Naive thymus-derived CD8-positive, alpha-beta T cell (primary cell): ENCODE measurements around the gene ME3. TPM values are rescaled to one million over a fixed set of nuclear protein-coding genes. Genes with fewer than 3 reads are reported as not detected.

Experiments
- ATAC-seq, 2 donors: fragments of 150-1000 bp; cut with Tn5 transposase in 1 of 2; sonication (Bioruptor Pico), chemical (Tn5 transposase) in 1 of 2; 1 replicate in 1 of 2; 2 replicates in 1 of 2; pipeline ENCODE4 v1.10.0; 2021; ENCODE audit warnings: mild to moderate bottlenecking in 2 of 2, moderate library complexity in 2 of 2
- POLR2A ChIA-PET: fragments of 350-600 bp; sonication (Branson Sonifier 250); formaldehyde crosslinking; loops from one replicate; lab custom pipeline; 2021; ENCODE audit warnings: antibody characterized with exemption; lab: Charles Lee
- DNase-seq, 10 donors: peaks; one replicate each; pipeline versions ENCODE4 v3.0.0 to v3.0.0-alpha.2; 2020 to 2022
- H3K27ac Mint-ChIP-seq, 10 donors: one replicate each; pipeline ENCODE4 v1.8.0; 2020 to 2022; ENCODE audit warnings: mild to moderate bottlenecking in 10 of 10, mixed read lengths in 10 of 10, moderate library complexity in 4 of 10, inconsistent platforms in 1 of 10
- H3K27me3 Mint-ChIP-seq, 5 donors: one replicate each; pipeline ENCODE4 v1.8.0; 2021 to 2022; ENCODE audit warnings: mixed read lengths in 5 of 5
- H3K36me3 Mint-ChIP-seq, 3 donors: one replicate each; pipeline ENCODE4 v1.8.0; 2020 to 2022; ENCODE audit warnings: mixed read lengths in 3 of 3, mild to moderate bottlenecking in 2 of 3, inconsistent platforms in 1 of 3
- H3K4me1 Mint-ChIP-seq, 4 donors: one replicate each; pipeline ENCODE4 v1.8.0; 2021 to 2022; ENCODE audit warnings: mixed read lengths in 4 of 4
- H3K4me3 Mint-ChIP-seq, 10 donors: one replicate each; pipeline ENCODE4 v1.8.0; 2020 to 2022; ENCODE audit warnings: mild to moderate bottlenecking in 10 of 10, mixed read lengths in 10 of 10, moderate library complexity in 6 of 10, inconsistent platforms in 1 of 10
- H3K9me3 Mint-ChIP-seq, 9 donors: one replicate each; pipeline ENCODE4 v1.8.0; 2020 to 2022; ENCODE audit warnings: mixed read lengths in 9 of 9, mild to moderate bottlenecking in 3 of 9, inconsistent platforms in 1 of 9, moderate library complexity in 1 of 9
- polyA plus RNA-seq, 3 donors: library from polyadenylated mRNA; unstranded; fragments of 300-500 nt; fragmentation: Illumina TruSeq; gene quantifications; one replicate each; pipeline ENCODE4 v1.2.3, GENCODE V29; 2021
- total RNA-seq, 8 experiments: library from RNA in 2 of 8; stranded (reverse) in 2 of 8; gene quantifications; one replicate each; pipeline ENCODE4 v1.2.3 and lab custom pipeline; 2021 to 2026

Gene ME3
- total and polyA plus RNA-seq, 5 experiments from 2014 or later = 0.48 to 2.5 (median 1.1) TPM

DNA sequence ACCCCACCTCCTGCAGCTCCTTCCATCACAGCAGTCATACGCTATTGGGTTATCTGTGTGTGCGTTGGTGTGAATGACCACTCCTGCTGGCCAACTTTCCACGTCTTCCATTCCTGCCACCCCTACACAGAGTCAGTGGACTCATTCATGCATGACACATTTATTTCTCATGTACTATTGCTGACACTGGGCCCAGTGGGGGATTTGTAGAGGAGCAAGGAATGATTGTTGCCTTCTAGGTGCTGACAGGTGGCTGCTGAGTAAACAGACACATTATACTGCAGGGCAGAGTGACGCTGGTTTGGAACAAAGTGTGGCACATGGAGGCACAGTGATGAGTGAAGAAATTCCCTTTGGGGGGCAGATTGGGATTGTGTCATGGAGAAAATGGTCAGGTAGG is 183.9 kb downstream of the ME3 start:
- DNase-seq = no peak
- Mint-ChIP-seq H3K4me3 (no peak overlapping the region), H3K4me1 (peaks cover 0 to 14% (median 0%) of the 10 kb centered on the region in 4 donors), H3K9me3 (no peaks in the 10 kb centered on the region), H3K27me3 (no peaks in the 10 kb centered on the region), H3K27ac (peak overlapping the region in 2 of 10 donors; percentile 13 to 50), H3K36me3 (no peaks in the 10 kb centered on the region)
- ATAC-seq = no peak
- POLR2A ChIA-PET = no interaction called here

DNA sequence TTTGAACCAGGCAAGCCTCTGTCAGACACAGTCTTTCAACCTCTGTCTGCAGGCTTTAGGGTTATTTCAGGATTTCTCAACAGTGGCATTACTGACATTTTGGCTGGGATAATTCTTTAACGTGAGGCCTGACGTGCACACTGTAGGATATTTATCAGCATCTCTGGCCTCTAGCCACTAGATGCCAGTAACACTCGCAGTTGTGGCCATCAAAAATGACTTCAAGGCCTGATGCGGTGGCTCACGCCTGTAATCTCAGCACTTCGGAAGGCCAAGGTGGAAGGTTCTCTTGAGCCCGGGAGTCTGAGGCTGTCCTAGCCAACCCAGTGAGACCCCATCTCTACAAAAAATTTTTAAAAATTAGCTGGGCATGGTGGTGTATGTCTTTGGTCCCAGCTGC is 184.7 kb downstream of the ME3 start:
- DNase-seq = no peak
- POLR2A ChIA-PET = no interaction called here
- Mint-ChIP-seq H3K36me3 (no peaks in the 10 kb centered on the region), H3K4me1 (peaks cover 0 to 14% (median 0%) of the 10 kb centered on the region in 4 donors), H3K27me3 (no peaks in the 10 kb centered on the region), H3K4me3 (no peak overlapping the region), H3K27ac (no peak overlapping the region), H3K9me3 (no peaks in the 10 kb centered on the region)
- no peak for ATAC-seq

DNA sequence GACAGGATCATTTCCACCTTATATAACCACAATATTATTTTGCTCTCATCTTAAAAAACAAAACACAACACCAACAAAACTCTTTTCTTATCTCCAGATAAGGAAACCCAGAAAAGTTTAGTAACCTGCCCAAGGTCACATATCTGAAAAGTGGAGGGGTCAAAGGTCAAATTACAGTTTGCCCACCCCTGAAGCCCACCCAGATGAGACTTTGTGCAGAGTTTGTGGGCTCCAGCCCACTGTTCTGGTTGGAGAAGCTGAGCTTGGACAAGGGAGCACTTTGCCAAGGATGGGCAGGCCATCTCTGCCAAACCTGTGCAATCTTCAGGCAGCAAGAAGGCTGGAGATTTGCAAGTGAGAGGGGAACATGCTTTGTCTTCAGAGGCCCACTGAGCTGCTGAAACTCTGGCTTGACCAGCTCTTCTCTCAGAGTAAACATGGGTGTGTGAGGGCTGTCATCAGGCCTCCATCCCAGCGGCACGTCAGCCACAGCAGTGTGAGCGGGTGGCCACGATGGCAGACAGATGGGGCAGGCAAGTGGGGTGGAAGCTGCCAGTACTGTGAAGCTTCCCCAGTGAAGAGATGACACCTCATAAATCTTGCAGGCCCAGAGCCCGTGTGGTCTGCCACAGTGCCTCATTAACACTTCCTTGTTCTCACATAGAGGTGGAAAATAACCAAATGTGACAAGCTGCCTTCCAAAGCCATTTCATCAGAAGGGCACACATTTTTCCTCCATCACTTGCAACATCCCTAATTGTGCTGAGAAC is 186.0 kb downstream of the ME3 start:
- no peaks in the 10 kb centered on the region for H3K9me3 Mint-ChIP-seq
- H3K27ac Mint-ChIP-seq = peak overlapping the region in 2 of 10 donors; percentile 11 to 85
- ATAC-seq (no peak), DNase-seq (peak in 1 of 10 donors; percentile 33)
- POLR2A ChIA-PET = no interaction called here
- H3K27me3 Mint-ChIP-seq = no peaks in the 10 kb centered on the region
- no peaks in the 10 kb centered on the region for H3K36me3 Mint-ChIP-seq
- peaks cover 0 to 14% (median 0%) of the 10 kb centered on the region in 4 donors for H3K4me1 Mint-ChIP-seq
- H3K4me3 Mint-ChIP-seq = peak overlapping the region in 1 of 10 donors; percentile 15

DNA sequence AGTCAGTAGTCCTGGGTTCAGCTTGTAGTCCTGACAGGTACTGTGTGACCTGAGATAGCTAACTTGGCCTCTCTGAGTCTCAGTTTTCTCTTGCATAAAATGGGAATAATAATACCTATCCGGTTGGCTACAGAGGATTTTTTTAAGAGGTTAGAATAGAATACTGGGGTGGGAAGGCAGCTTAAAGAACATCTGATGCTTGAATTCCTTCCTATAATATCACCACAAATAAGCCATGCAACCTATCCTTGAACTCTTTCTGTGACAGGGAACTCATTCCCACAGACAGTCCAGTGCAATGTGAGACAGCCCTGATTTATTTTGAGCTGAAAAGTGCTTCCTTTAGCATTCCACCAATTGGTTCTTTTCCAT is 187.6 kb downstream of the ME3 start:
- H3K4me3 Mint-ChIP-seq = no peak overlapping the region
- H3K9me3 Mint-ChIP-seq = no peaks in the 10 kb centered on the region
- no peaks in the 10 kb centered on the region for H3K36me3 Mint-ChIP-seq
- ATAC-seq (no peak), DNase-seq (no peak)
- H3K27ac Mint-ChIP-seq = no peak overlapping the region
- no peaks in the 10 kb centered on the region for H3K27me3 Mint-ChIP-seq
- peaks cover 0 to 14% (median 0%) of the 10 kb centered on the region in 4 donors for H3K4me1 Mint-ChIP-seq
- POLR2A ChIA-PET = no interaction called here

DNA sequence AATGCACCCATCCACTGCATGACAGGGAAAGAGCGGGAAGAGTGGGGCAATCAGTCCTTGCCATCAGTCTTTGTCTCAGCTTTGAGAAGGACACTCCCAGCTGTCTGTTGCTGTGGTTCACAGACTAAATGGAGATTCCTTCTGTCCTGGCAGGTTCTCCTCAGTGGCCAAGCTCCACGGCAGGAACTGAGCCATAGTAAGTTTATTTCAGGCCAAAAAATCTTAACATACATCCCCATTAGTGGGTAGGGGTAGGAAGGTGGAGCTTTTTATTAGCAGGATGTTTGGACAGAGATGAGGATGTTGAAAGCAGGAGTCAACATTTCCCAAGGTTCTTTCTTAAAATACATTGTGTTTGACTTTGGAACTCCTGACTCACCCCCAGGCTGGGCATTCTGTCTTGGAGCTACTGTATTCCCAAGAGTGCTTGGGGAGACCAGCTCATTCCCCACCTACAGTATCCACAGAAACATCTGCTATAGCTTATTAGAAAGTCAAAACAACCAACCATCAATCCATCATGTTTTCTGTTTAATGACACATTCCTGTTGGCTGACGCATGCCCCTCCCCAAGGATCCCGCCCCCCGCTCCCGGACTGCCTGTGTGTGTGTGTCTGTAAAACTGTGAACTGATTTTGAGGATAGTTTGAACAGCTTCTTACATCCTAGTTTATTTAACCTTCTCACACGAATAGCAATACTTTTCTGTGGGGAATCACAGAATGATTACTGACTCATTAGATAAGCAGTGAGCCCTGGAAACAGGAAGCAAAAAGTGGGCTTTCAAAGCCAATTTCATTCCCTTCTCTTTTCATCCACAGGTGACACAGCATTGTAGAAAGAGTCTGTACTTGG is 188.2 kb downstream of the ME3 start:
- Mint-ChIP-seq H3K27ac (peak overlapping the region in 1 of 10 donors; percentile 26), H3K9me3 (no peaks in the 10 kb centered on the region), H3K4me1 (peaks cover 0 to 14% (median 0%) of the 10 kb centered on the region in 4 donors), H3K36me3 (no peaks in the 10 kb centered on the region), H3K4me3 (no peak overlapping the region), H3K27me3 (no peaks in the 10 kb centered on the region)
- DNase-seq (no peak), ATAC-seq (no peak)
- POLR2A ChIA-PET = no interaction called here

DNA sequence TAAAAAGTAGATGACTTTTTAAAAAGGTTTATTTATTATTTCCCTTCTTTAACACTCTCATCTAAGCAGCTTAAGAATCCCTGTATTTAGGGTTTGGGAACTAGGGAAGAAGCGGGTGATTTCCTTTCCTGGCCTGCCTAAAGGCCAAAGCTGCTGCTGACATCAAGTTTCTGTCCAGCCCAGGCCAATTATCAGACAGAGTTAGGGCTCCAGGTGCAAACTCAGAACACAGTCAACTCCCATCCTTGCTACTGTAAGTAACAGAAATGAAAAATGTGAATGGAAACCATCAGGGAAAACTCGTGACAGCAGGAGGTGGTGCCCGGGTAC is 188.8 kb downstream of the ME3 start:
- no peaks in the 10 kb centered on the region for H3K9me3 Mint-ChIP-seq
- H3K4me1 Mint-ChIP-seq = peaks cover 0 to 14% (median 0%) of the 10 kb centered on the region in 4 donors
- ATAC-seq (no peak), DNase-seq (no peak)
- H3K4me3 Mint-ChIP-seq = no peak overlapping the region
- no peaks in the 10 kb centered on the region for H3K36me3 Mint-ChIP-seq
- no peaks in the 10 kb centered on the region for H3K27me3 Mint-ChIP-seq
- POLR2A ChIA-PET = no interaction called here
- peak overlapping the region in 1 of 10 donors; percentile 26 for H3K27ac Mint-ChIP-seq

- ATAC-seq (no peak), DNase-seq (no peak)
- Mint-ChIP-seq H3K27ac (no peak overlapping the region), H3K4me3 (no peak overlapping the region), H3K36me3 (no peaks in the 10 kb centered on the region), H3K9me3 (no peaks in the 10 kb centered on the region), H3K4me1 (peaks cover 0 to 14% (median 0%) of the 10 kb centered on the region in 4 donors), H3K27me3 (no peaks in the 10 kb centered on the region)
- POLR2A ChIA-PET = no interaction called here
Measured at GRCh38 chr11:86482692-86483091, 189.7 kb downstream of the ME3 start.

DNA sequence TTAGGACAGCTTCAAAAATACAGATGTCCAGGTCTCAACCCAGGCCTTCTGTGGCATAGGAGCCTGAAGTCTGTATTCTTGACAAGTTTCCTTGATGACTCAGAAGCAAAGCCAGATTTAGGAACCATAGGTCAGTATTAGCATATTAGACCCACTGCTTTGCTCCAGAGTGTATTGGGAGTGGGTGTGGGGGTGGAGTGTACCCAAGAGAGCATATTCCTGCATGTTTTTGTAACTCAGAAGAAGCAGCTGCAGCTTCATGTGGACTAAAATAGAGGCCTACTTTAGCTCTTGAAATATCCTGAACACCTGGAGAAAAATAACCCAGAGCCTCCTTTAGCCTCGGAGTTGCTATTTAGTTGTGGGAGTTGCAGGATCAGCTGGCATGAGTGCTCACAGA is 191.0 kb downstream of the ME3 start:
- POLR2A ChIA-PET = no interaction called here
- Mint-ChIP-seq H3K9me3 (no peaks in the 10 kb centered on the region), H3K4me3 (no peak overlapping the region), H3K36me3 (no peaks in the 10 kb centered on the region), H3K27ac (no peak overlapping the region), H3K4me1 (peaks cover 0 to 5% (median 0%) of the 10 kb centered on the region in 4 donors), H3K27me3 (no peaks in the 10 kb centered on the region)
- no peak for ATAC-seq
- DNase-seq = no peak

GRCh38 chr11:86478348-86478747 is 194.1 kb downstream of the ME3 start:
- Mint-ChIP-seq H3K27ac (no peak overlapping the region), H3K9me3 (no peaks in the 10 kb centered on the region), H3K4me1 (peaks cover 0 to under 1% (median 0%) of the 10 kb centered on the region in 4 donors), H3K36me3 (no peaks in the 10 kb centered on the region), H3K27me3 (peaks cover 0 to 3% (median 0%) of the 10 kb centered on the region in 5 donors), H3K4me3 (no peak overlapping the region)
- ATAC-seq (no peak), DNase-seq (no peak)
- POLR2A ChIA-PET = no interaction called here

DNA sequence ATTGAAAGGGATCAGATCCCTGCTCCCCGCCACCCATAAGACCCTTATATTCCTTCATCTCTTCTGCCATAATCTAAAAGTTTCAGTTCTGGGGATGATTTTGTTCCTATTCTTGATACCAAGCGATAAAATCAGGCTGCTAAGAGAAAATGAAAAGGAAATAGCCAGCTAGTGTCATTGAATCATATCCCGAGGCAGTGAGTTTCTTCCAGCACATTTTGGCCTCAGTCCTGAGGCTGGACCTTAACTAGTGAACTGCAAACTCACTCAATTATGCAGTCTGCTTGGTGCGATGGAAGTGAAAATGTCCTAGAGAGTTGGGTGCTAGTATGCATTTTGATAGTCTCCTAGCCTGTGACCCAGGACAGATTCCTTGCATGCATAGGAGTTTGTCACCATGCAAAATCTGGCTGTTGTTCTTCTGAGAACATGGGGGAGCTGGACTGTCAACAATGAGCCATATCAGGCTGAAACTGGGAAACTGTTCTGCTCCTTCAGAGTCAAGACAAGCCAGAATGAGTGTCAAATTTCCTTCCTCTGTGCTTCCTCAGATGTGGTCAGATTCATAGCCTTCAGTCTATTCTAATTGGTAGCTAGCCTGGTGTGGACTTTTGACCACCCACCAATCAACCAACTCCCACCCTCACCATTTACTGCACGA is 194.8 kb downstream of the ME3 start:
- POLR2A ChIA-PET = no interaction called here
- ATAC-seq (no peak), DNase-seq (no peak)
- H3K4me1 Mint-ChIP-seq = peaks cover 0 to 2% (median 0%) of the 10 kb centered on the region in 4 donors
- no peaks in the 10 kb centered on the region for H3K36me3 Mint-ChIP-seq
- H3K27me3 Mint-ChIP-seq = peaks cover 0 to 5% (median 0%) of the 10 kb centered on the region in 5 donors
- no peak overlapping the region for H3K4me3 Mint-ChIP-seq
- no peak overlapping the region for H3K27ac Mint-ChIP-seq
- H3K9me3 Mint-ChIP-seq = no peaks in the 10 kb centered on the region

DNA sequence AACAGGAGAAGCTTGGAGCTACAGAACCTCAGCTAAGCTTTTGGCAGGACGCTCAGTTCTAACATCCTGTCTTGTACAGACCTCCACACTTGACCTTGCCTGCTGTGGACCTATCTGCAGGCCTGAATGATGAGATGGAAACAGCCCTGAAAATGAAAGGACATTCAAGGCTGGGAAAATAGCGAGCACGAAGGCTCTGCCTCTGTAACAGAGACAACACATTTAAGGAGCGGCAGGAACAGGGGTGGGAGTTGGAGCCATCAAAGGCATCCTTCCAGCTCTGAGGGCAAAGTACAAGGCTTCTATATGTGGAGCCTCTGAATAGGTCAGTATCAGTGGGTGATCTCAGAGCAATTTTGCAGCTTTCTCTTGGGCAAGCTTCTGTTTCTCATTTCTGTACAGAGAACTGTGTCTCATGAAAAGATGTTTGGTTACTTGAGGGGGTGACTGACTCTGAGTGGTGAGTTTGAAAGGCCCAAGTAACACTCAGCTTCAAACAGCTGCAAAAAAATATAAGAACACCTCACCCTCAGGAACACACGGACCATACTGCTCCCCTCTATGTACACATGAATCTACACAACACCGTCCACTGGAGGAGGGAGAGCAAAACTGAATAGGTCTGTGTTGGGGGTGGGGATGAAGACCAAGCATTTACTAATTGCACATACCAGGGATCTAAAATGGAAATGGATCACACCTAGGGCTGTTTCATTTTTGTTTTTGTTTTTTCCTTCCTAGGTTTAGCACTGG is 196.1 kb downstream of the ME3 start:
- H3K4me1 Mint-ChIP-seq = peaks cover 0 to 2% (median 0%) of the 10 kb centered on the region in 4 donors
- ATAC-seq = no peak
- POLR2A ChIA-PET = no interaction called here
- peaks cover 0 to 5% (median 0%) of the 10 kb centered on the region in 5 donors for H3K27me3 Mint-ChIP-seq
- no peak overlapping the region for H3K27ac Mint-ChIP-seq
- no peak for DNase-seq
- H3K9me3 Mint-ChIP-seq = no peaks in the 10 kb centered on the region
- no peaks in the 10 kb centered on the region for H3K36me3 Mint-ChIP-seq
- no peak overlapping the region for H3K4me3 Mint-ChIP-seq

- no peak for DNase-seq
- no peaks in the 10 kb centered on the region for H3K9me3 Mint-ChIP-seq
- no peak for ATAC-seq
- H3K27me3 Mint-ChIP-seq = peaks cover 0 to 5% (median 0%) of the 10 kb centered on the region in 5 donors
- POLR2A ChIA-PET = no interaction called here
- H3K36me3 Mint-ChIP-seq = no peaks in the 10 kb centered on the region
- no peak overlapping the region for H3K4me3 Mint-ChIP-seq
- no peak overlapping the region for H3K27ac Mint-ChIP-seq
- H3K4me1 Mint-ChIP-seq = peaks cover 0 to 2% (median 0%) of the 10 kb centered on the region in 4 donors
Measured at GRCh38 chr11:86475027-86475426, 197.4 kb downstream of the ME3 start.
